Transverse colon (tissue), 3 donors: ENCODE data around the gene ACP4.

Experiments
- CTCF ChIP-seq, 5 experiments: fragments of 200-600 bp in 3 of 5; fragments of 450-650 bp in 2 of 5; sonication (generic) in 3 of 5; IDR thresholded peaks; 1 replicate in 2 of 5; 2 replicates in 3 of 5; pipeline ENCODE4 v1.5.1; 2016 to 2017; ENCODE audit warnings: antibody characterized with exemption in 5 of 5, inconsistent platforms in 3 of 5, mild to moderate bottlenecking in 2 of 5, moderate library complexity in 1 of 5
- POLR2A ChIP-seq: fragments of 450-650 bp; IDR thresholded peaks from one replicate; pipeline ENCODE4 v1.6.1; 2016; ENCODE audit warnings: antibody characterized with exemption, mild to moderate bottlenecking, moderate library complexity

GRCh38 chr19:50833802-50834167 is 43.6 kb downstream of the ACP4 start:
- TF ChIP-seq POLR2A, result no peak
- no peak for TF ChIP-seq CTCF (IDR thresholded peaks at IDR 0.05)
